ENCODE data around the gene FNDC11. TPM values are rescaled to one million over a fixed set of nuclear protein-coding genes. Genes with fewer than 3 reads are reported as not detected.
"Not testable (repeated sequence)": the region's sequence is repeated elsewhere in the genome, so short reads cannot be mapped to it uniquely, and the experiment has no call there.

FNDC11 gene
- total RNA-seq, 3 donors from 2014 or later (not counting 1 experiment from before 2014, with no cell fraction given): 0.19 to 0.75 (median 0.25) TPM

GRCh38 chr20:63509088-63509564 lies 44.8 kb upstream of the FNDC11 start:
- no peak overlapping the region for H3K4me3 ChIP-seq (ENCODE audit: low read length)
- H3K27me3 ChIP-seq (ENCODE audit: control insufficient read depth, insufficient read depth, low read length): peaks cover 11% of the 10 kb centered on the region
- no peaks in the 10 kb centered on the region for H3K4me1 Mint-ChIP-seq
- DNase-seq: no peak
- H3K27me3 Mint-ChIP-seq (ENCODE audit: low read depth in 2 of 2): peaks cover 26 to 42% of the 10 kb centered on the region in 2 donors
- H3K27ac Mint-ChIP-seq: no peak overlapping the region
- no peak for TF ChIP-seq CTCF (IDR thresholded peaks at IDR 0.05)
- H3K36me3 Mint-ChIP-seq: no peaks in the 10 kb centered on the region
- ATAC-seq: no peak
- 85% methylated on average over 9 of the region's 9 CpGs for WGBS (ENCODE audit: insufficient coverage)
- H3K36me3 ChIP-seq (ENCODE audit: control insufficient read depth, insufficient read depth, low read length): no peaks in the 10 kb centered on the region
- H3K4me1 ChIP-seq (ENCODE audit: control insufficient read depth, insufficient read depth, low read length): no peaks in the 10 kb centered on the region
- no peaks in the 10 kb centered on the region for H3K9me3 Mint-ChIP-seq
- no peak overlapping the region for H3K27ac ChIP-seq (ENCODE audit: low read length)
- H3K4me3 Mint-ChIP-seq: no peak overlapping the region
- H3K9me3 ChIP-seq (ENCODE audit: control insufficient read depth, insufficient read depth, low read length): peaks cover 3% of the 10 kb centered on the region
- intact Hi-C loops (cut with micrococcal nuclease): no loop called here

- no peak for TF ChIP-seq CTCF (IDR thresholded peaks at IDR 0.05)
- Histone ChIP-seq H3K27me3 (ENCODE audit: control insufficient read depth, insufficient read depth, low read length) (peaks cover 11% of the 10 kb centered on the region), H3K9me3 (ENCODE audit: control insufficient read depth, insufficient read depth, low read length) (no peaks in the 10 kb centered on the region), H3K36me3 (ENCODE audit: control insufficient read depth, insufficient read depth, low read length) (no peaks in the 10 kb centered on the region), H3K4me1 (ENCODE audit: control insufficient read depth, insufficient read depth, low read length) (no peaks in the 10 kb centered on the region), H3K4me3 (ENCODE audit: low read length) (no peak overlapping the region), H3K27ac (ENCODE audit: low read length) (no peak overlapping the region)
- Mint-ChIP-seq H3K36me3 (no peaks in the 10 kb centered on the region), H3K4me1 (peaks cover 0 to 5% of the 10 kb centered on the region in 2 donors), H3K27me3 (ENCODE audit: low read depth in 2 of 2) (peaks cover 22 to 35% of the 10 kb centered on the region in 2 donors), H3K27ac (no peak overlapping the region), H3K9me3 (peaks cover 0 to 2% of the 10 kb centered on the region in 2 donors), H3K4me3 (no peak overlapping the region)
- no peak for ATAC-seq
- intact Hi-C loops (cut with micrococcal nuclease): no loop called here
- DNase-seq: no peak
- WGBS (ENCODE audit: insufficient coverage): 90% methylated on average over 3 of the region's 3 CpGs
These were observed 40.8 kb upstream of the FNDC11 start for GRCh38 chr20:63513207-63513606.

GRCh38 chr20:63514520-63514919 lies 39.4 kb upstream of the FNDC11 start:
- H3K9me3 ChIP-seq (ENCODE audit: control insufficient read depth, insufficient read depth, low read length); H3K4me1 ChIP-seq (ENCODE audit: control insufficient read depth, insufficient read depth, low read length); H3K27ac ChIP-seq (ENCODE audit: low read length); H3K4me1 Mint-ChIP-seq; H3K4me3 ChIP-seq (ENCODE audit: low read length); H3K27ac Mint-ChIP-seq; intact Hi-C loops (cut with micrococcal nuclease); H3K4me3 Mint-ChIP-seq; H3K36me3 Mint-ChIP-seq; H3K36me3 ChIP-seq (ENCODE audit: control insufficient read depth, insufficient read depth, low read length); H3K9me3 Mint-ChIP-seq: not testable (repeated sequence)
- 20% methylated on average over 8 of the region's 10 CpGs for WGBS (ENCODE audit: insufficient coverage)
- peaks cover 13% of the 10 kb centered on the region for H3K27me3 ChIP-seq (ENCODE audit: control insufficient read depth, insufficient read depth, low read length)
- peak in 1 of 2 donors; percentile 25 for DNase-seq
- peaks cover 20 to 26% of the 10 kb centered on the region in 2 donors for H3K27me3 Mint-ChIP-seq (ENCODE audit: low read depth in 2 of 2)
- ATAC-seq: peak in 1 of 3 donors; percentile 57

GRCh38 chr20:63517376-63518309 lies 36.3 kb upstream of the FNDC11 start:
- H3K4me3 Mint-ChIP-seq: peak overlapping the region; percentile 79
- Histone ChIP-seq H3K4me3 (ENCODE audit: low read length) (no peak overlapping the region), H3K27ac (ENCODE audit: low read length) (no peak overlapping the region), H3K9me3 (ENCODE audit: control insufficient read depth, insufficient read depth, low read length) (no peaks in the 10 kb centered on the region), H3K27me3 (ENCODE audit: control insufficient read depth, insufficient read depth, low read length) (peaks cover 9% of the 10 kb centered on the region), H3K4me1 (ENCODE audit: control insufficient read depth, insufficient read depth, low read length) (peaks cover 23% of the 10 kb centered on the region), H3K36me3 (ENCODE audit: control insufficient read depth, insufficient read depth, low read length) (peaks cover 6% of the 10 kb centered on the region)
- peaks cover 7 to 10% of the 10 kb centered on the region in 2 donors for H3K27me3 Mint-ChIP-seq (ENCODE audit: low read depth in 2 of 2)
- peaks cover 0 to 20% of the 10 kb centered on the region in 2 donors for H3K4me1 Mint-ChIP-seq
- intact Hi-C loops (cut with micrococcal nuclease): no loop called here
- WGBS (ENCODE audit: insufficient coverage): 91% methylated on average over 32 of the region's 32 CpGs
- ATAC-seq: no peak
- no peak overlapping the region for H3K27ac Mint-ChIP-seq
- no peak for TF ChIP-seq CTCF (IDR thresholded peaks at IDR 0.05)
- peaks cover 0 to 2% of the 10 kb centered on the region in 2 donors for H3K9me3 Mint-ChIP-seq
- DNase-seq: peak in 1 of 2 donors; percentile 4
- no peaks in the 10 kb centered on the region for H3K36me3 Mint-ChIP-seq
